ENCODE results near the gene IMP4.

IMP4 gene

DNA sequence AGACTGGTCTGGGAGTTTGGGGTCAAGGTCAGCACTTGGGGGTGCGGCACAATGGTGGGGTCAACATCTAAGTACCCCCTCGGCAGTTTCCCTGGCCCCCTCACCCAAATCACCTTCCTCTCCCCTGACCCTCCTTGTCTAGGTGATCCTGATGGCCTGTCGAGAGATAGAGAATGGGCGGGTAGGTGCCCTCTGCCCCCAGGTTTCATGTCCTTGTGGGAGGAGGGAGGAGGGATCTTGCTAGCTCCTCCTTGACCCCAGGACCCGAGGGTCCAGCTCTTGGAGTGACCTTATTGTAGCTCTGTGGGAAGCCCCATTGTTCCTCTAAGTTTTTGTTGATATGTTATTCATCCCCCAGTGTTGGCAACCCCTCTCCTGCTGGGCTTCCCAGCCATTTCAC is 16.8 kb downstream of the IMP4 start:
- Histone ChIP-seq H3K4me1 (ENCODE audit: control insufficient read depth in 1 of 2, insufficient read depth in 2 of 2, low read length in 2 of 2) (peaks cover 8 to 11% of the 10 kb centered on the region in 2 donors), H3K27me3 (ENCODE audit: low read depth, low read length) (no peaks in the 10 kb centered on the region), H3K4me3 (ENCODE audit: low read depth in 1 of 2, low read length in 2 of 2) (no peak overlapping the region), H3K27ac (ENCODE audit: low read length) (no peak overlapping the region), H3K9me3 (ENCODE audit: control insufficient read depth in 1 of 2, low read length in 2 of 2) (no peaks in the 10 kb centered on the region), H3K36me3 (ENCODE audit: control insufficient read depth in 1 of 2, insufficient read depth in 2 of 2, low read length in 2 of 2) (no peaks in the 10 kb centered on the region)

DNA sequence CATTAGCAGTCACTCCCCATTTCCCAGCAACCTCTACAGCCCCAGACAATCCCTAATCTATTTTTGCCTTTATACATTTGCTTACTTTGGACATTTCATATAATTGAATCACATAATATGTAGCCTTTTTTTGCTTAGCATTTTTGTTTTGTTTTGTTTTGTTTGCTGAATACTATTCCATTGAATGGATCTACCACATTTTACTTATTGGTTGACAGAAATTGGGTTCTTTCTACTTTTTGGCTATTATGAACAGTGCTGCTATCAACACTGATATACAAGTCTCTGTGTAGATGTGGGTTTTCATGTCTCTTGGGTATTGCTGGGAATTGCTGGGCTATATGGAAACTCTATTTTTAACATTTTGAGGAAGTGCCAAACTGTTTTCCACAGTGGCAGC is 20.8 kb downstream of the IMP4 start:
- H3K4me1 ChIP-seq (ENCODE audit: control insufficient read depth in 1 of 2, insufficient read depth in 2 of 2, low read length in 2 of 2): no peaks in the 10 kb centered on the region
- H3K27ac ChIP-seq (ENCODE audit: low read length): no peak overlapping the region
- H3K4me3 ChIP-seq (ENCODE audit: low read depth in 1 of 2, low read length in 2 of 2): no peak overlapping the region
- no peaks in the 10 kb centered on the region for H3K27me3 ChIP-seq (ENCODE audit: low read depth, low read length)
- H3K36me3 ChIP-seq (ENCODE audit: control insufficient read depth in 1 of 2, insufficient read depth in 2 of 2, low read length in 2 of 2): no peaks in the 10 kb centered on the region
- H3K9me3 ChIP-seq (ENCODE audit: control insufficient read depth in 1 of 2, low read length in 2 of 2): no peaks in the 10 kb centered on the region

DNA sequence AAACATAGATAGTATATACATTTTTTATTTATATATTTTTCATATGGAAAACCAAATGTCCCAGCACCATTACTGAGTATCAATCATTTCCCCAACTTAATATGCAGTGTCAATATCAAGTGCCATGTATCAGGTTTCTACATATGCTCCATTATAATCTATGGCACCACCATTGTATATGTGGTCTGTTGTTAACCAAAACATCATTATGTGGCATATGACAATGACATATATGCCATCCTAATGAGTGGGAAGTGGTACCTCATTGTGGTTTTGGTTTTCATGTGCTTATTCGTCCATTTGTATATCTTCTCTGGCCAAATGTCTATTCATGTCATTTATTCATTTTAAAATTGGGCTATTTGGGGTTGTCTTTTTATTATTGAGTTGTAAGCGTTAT is 22.4 kb downstream of the IMP4 start:
- Histone ChIP-seq H3K9me3 (ENCODE audit: control insufficient read depth in 1 of 2, low read length in 2 of 2) (no peaks in the 10 kb centered on the region), H3K4me3 (ENCODE audit: low read depth in 1 of 2, low read length in 2 of 2) (no peak overlapping the region), H3K27ac (ENCODE audit: low read length) (no peak overlapping the region), H3K27me3 (ENCODE audit: low read depth, low read length) (no peaks in the 10 kb centered on the region), H3K36me3 (ENCODE audit: control insufficient read depth in 1 of 2, insufficient read depth in 2 of 2, low read length in 2 of 2) (no peaks in the 10 kb centered on the region), H3K4me1 (ENCODE audit: control insufficient read depth in 1 of 2, insufficient read depth in 2 of 2, low read length in 2 of 2) (no peaks in the 10 kb centered on the region)

DNA sequence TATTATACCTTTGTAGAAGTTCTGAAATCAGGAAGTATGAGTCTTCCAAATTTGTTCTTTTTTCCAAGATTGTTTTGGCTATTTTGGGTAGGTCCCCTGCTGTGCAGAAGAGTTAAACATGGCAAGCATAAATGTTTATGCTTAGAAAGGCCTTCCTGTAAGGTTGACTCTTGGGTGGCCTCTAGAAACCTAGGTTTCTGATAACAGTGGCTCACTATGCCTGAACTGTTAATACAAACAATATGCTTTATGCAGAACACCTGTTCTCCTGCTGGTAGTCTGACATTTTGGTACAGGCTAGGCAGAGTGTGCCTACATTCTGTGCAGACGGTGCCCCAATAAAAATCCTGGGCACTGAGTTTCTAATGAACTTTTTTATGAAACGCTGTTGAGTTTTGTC is 23.3 kb downstream of the IMP4 start:
- H3K4me3 ChIP-seq (ENCODE audit: low read depth in 1 of 2, low read length in 2 of 2): no peak overlapping the region
- no peaks in the 10 kb centered on the region for H3K27me3 ChIP-seq (ENCODE audit: low read depth, low read length)
- no peak overlapping the region for H3K27ac ChIP-seq (ENCODE audit: low read length)
- no peaks in the 10 kb centered on the region for H3K36me3 ChIP-seq (ENCODE audit: control insufficient read depth in 1 of 2, insufficient read depth in 2 of 2, low read length in 2 of 2)
- H3K4me1 ChIP-seq (ENCODE audit: control insufficient read depth in 1 of 2, insufficient read depth in 2 of 2, low read length in 2 of 2): peaks cover 0 to 1% of the 10 kb centered on the region in 2 donors
- no peaks in the 10 kb centered on the region for H3K9me3 ChIP-seq (ENCODE audit: control insufficient read depth in 1 of 2, low read length in 2 of 2)

DNA sequence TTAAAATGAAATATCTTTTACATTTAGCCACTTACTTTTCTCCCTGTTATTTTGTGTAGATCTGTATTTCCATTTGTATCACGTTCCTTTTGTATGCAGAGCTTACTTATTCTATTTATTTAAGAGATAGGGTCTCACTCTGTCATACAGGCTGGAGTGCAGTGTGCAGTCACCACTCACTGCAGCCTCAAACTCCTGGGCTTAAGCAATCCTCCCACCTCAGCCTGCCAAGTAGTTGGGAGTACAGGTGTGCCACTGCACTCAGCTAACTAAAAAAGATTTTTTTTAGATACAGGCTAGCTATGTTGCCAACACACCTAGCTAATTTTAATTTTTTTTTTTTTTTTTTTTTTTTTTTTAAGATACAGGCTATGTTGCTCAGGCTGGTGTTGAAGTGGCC is 24.0 kb downstream of the IMP4 start:
- no peak overlapping the region for H3K27ac ChIP-seq (ENCODE audit: low read length)
- H3K27me3 ChIP-seq (ENCODE audit: low read depth, low read length): no peaks in the 10 kb centered on the region
- no peaks in the 10 kb centered on the region for H3K9me3 ChIP-seq (ENCODE audit: control insufficient read depth in 1 of 2, low read length in 2 of 2)
- peaks cover 0 to 9% of the 10 kb centered on the region in 2 donors for H3K4me1 ChIP-seq (ENCODE audit: control insufficient read depth in 1 of 2, insufficient read depth in 2 of 2, low read length in 2 of 2)
- no peaks in the 10 kb centered on the region for H3K36me3 ChIP-seq (ENCODE audit: control insufficient read depth in 1 of 2, insufficient read depth in 2 of 2, low read length in 2 of 2)
- no peak overlapping the region for H3K4me3 ChIP-seq (ENCODE audit: low read depth in 1 of 2, low read length in 2 of 2)

DNA sequence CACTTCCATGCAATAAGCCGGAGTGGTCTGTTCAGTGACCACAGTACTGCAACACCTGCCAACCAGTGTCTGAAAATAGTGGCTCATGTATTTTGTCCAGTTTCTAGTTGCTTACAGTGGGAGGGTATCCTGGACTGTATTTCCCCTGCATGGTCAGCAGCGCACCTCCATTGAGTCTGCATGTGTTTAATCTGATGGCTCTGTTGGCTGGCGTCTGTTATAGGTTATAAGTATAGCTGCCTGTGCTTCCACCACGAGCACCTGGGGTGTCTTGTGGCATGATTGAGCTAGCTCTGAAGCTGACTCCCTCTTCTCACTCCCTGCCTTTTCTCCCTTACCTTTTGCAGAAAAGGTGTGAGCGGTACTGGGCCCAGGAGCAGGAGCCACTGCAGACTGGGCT is 26.1 kb downstream of the IMP4 start:
- Histone ChIP-seq H3K9me3 (ENCODE audit: control insufficient read depth in 1 of 2, low read length in 2 of 2) (no peaks in the 10 kb centered on the region), H3K27me3 (ENCODE audit: low read depth, low read length) (no peaks in the 10 kb centered on the region), H3K27ac (ENCODE audit: low read length) (no peak overlapping the region), H3K4me1 (ENCODE audit: control insufficient read depth in 1 of 2, insufficient read depth in 2 of 2, low read length in 2 of 2) (peaks cover 0 to 18% of the 10 kb centered on the region in 2 donors), H3K4me3 (ENCODE audit: low read depth in 1 of 2, low read length in 2 of 2) (no peak overlapping the region), H3K36me3 (ENCODE audit: control insufficient read depth in 1 of 2, insufficient read depth in 2 of 2, low read length in 2 of 2) (no peaks in the 10 kb centered on the region)

DNA sequence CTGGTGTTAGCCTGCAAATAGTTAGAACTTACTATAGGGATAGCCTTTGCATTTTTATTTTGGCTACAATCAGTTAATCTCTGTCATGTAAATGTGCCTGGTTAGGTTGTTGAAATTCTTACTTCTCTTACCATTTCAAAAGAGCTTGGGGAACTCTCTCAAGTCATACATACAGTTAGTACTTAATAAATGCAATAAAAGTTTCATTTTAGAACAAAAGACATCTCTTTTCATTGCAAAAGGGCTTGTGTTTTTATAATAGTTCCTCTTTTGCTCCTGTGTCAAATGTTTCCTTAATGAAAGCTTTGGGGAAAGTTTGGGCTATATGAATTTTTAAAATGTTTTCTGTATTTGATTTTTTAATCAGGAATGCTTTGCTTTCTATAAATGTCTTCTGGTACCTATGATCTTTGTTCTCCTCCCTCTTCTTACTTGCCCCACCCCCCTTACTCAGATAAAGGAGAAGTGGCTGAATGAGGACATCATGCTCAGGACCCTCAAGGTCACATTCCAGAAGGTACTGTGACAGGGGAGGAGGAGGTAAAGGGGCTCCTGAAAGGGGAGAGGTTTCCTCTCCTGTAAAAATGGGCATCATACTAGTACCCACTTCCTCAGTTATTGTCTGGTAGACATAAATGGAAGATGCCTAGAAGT is 26.7 kb downstream of the IMP4 start:
- Histone ChIP-seq H3K4me3 (ENCODE audit: low read depth in 1 of 2, low read length in 2 of 2) (no peak overlapping the region), H3K36me3 (ENCODE audit: control insufficient read depth in 1 of 2, insufficient read depth in 2 of 2, low read length in 2 of 2) (no peaks in the 10 kb centered on the region), H3K4me1 (ENCODE audit: control insufficient read depth in 1 of 2, insufficient read depth in 2 of 2, low read length in 2 of 2) (peaks cover 0 to 21% of the 10 kb centered on the region in 2 donors), H3K27me3 (ENCODE audit: low read depth, low read length) (no peaks in the 10 kb centered on the region), H3K9me3 (ENCODE audit: control insufficient read depth in 1 of 2, low read length in 2 of 2) (no peaks in the 10 kb centered on the region), H3K27ac (ENCODE audit: low read length) (no peak overlapping the region)

DNA sequence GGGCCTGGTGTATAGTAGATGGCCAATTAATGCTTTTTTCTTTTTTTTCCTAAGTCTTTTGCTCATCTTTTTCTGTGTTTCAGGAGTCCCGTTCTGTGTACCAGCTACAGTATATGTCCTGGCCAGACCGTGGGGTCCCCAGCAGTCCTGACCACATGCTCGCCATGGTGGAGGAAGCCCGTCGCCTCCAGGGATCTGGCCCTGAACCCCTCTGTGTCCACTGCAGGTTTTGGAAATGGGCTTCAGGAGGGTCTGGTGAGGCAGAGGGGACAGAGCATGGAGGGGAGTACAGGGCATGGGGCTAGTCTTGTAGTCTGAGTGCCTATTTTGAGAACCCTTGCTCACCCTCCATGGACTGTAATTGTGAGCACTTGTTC is 27.3 kb downstream of the IMP4 start:
- Histone ChIP-seq H3K9me3 (ENCODE audit: control insufficient read depth in 1 of 2, low read length in 2 of 2) (no peaks in the 10 kb centered on the region), H3K36me3 (ENCODE audit: control insufficient read depth in 1 of 2, insufficient read depth in 2 of 2, low read length in 2 of 2) (no peaks in the 10 kb centered on the region), H3K4me3 (ENCODE audit: low read depth in 1 of 2, low read length in 2 of 2) (no peak overlapping the region), H3K27ac (ENCODE audit: low read length) (no peak overlapping the region), H3K4me1 (ENCODE audit: control insufficient read depth in 1 of 2, insufficient read depth in 2 of 2, low read length in 2 of 2) (peaks cover 0 to 26% of the 10 kb centered on the region in 2 donors), H3K27me3 (ENCODE audit: low read depth, low read length) (no peaks in the 10 kb centered on the region)

DNA sequence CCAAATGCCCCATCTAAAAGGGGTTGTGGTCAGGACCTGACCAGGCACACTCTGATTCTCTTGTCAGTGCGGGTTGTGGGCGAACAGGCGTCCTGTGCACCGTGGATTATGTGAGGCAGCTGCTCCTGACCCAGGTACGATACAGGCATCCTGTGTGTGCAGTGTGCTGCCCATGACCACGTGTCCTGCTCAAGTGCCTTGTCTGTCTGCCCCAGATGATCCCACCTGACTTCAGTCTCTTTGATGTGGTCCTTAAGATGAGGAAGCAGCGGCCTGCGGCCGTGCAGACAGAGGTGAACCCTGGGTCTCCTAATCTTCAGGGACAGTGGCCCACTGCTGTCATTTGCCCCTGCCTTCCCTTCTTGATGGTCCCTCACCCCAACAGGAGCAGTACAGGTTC is 27.8 kb downstream of the IMP4 start:
- H3K9me3 ChIP-seq (ENCODE audit: control insufficient read depth in 1 of 2, low read length in 2 of 2): no peaks in the 10 kb centered on the region
- no peak overlapping the region for H3K27ac ChIP-seq (ENCODE audit: low read length)
- H3K27me3 ChIP-seq (ENCODE audit: low read depth, low read length): no peaks in the 10 kb centered on the region
- H3K4me1 ChIP-seq (ENCODE audit: control insufficient read depth in 1 of 2, insufficient read depth in 2 of 2, low read length in 2 of 2): peaks cover 0 to 27% of the 10 kb centered on the region in 2 donors
- no peak overlapping the region for H3K4me3 ChIP-seq (ENCODE audit: low read depth in 1 of 2, low read length in 2 of 2)
- H3K36me3 ChIP-seq (ENCODE audit: control insufficient read depth in 1 of 2, insufficient read depth in 2 of 2, low read length in 2 of 2): no peaks in the 10 kb centered on the region

DNA sequence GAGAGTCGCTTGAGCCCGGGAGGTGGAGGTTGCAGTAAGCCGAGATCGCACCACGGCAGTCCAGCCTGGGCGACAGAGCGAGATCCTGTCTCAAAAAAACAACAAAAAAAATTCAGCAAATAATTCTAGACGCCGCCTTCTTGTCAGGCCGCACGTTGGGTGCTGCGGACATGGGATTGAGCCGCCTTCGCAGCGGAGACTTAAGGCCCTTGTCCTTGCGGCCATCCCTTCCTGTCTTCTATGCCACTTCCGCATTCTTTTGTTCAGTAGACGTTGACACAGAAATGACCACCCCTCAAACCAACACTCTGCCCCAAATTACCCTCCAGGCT is 29.0 kb downstream of the IMP4 start:
- H3K9me3 ChIP-seq (ENCODE audit: control insufficient read depth in 1 of 2, low read length in 2 of 2): no peaks in the 10 kb centered on the region
- no peaks in the 10 kb centered on the region for H3K27me3 ChIP-seq (ENCODE audit: low read depth, low read length)
- H3K4me1 ChIP-seq (ENCODE audit: control insufficient read depth in 1 of 2, insufficient read depth in 2 of 2, low read length in 2 of 2): peaks cover 0 to 27% of the 10 kb centered on the region in 2 donors

DNA sequence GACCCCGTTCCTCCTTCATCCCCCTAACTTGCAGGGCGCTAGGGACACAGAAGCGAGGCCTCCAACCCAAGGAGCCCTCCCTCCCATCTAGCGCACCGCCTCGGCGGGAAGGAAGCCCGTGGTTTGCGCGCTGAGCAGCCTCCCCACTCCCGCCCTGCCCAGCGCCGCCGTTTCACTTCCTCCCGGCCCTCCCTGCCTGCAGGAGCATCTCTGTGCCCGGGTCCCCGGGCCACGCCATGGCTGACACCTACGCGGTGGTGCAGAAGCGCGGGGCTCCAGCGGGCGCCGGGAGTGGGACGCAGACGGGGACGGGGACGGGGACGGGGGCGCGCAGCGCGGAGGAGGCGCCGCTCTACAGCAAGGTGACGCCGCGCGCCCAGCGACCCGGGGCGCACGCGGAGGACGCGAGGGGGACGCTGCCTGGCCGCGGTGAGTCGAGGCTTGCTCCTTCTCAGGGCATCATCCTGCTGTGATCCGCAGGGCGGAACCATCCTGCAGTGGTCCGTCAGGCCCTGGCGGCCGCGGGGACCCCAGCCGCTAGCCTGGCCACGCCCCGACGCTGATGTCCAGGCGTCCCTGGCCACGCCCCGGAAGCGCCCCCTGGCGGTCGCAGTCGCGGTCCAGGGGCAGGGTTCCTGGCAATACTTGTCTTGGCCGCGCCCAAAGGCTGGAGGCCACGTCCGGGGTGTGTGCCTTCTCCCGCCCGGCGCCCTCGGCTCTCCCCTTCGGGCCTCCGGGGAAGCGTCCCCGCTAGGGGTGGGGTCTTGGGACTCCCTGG is 29.5 kb downstream of the IMP4 start:
- Histone ChIP-seq H3K27ac (ENCODE audit: low read length) (peak overlapping the region; percentile 74), H3K36me3 (ENCODE audit: control insufficient read depth in 1 of 2, insufficient read depth in 2 of 2, low read length in 2 of 2) (peaks cover 0 to 5% of the 10 kb centered on the region in 2 donors), H3K9me3 (ENCODE audit: control insufficient read depth in 1 of 2, low read length in 2 of 2) (no peaks in the 10 kb centered on the region), H3K4me3 (ENCODE audit: low read depth in 1 of 2, low read length in 2 of 2) (peak overlapping the region; percentile 80 to 96), H3K4me1 (ENCODE audit: control insufficient read depth in 1 of 2, insufficient read depth in 2 of 2, low read length in 2 of 2) (peaks cover 0 to 27% of the 10 kb centered on the region in 2 donors), H3K27me3 (ENCODE audit: low read depth, low read length) (no peaks in the 10 kb centered on the region)

More for the DNA sequence above, 29.0 kb downstream of the IMP4 start:
- H3K36me3 ChIP-seq (ENCODE audit: control insufficient read depth in 1 of 2, insufficient read depth in 2 of 2, low read length in 2 of 2): peaks cover 0 to 5% of the 10 kb centered on the region in 2 donors
- H3K4me3 ChIP-seq (ENCODE audit: low read depth in 1 of 2, low read length in 2 of 2): peak overlapping the region; percentile 80 to 96
- H3K27ac ChIP-seq (ENCODE audit: low read length): peak overlapping the region; percentile 74

All from muscle layer of duodenum (tissue), 2 donors.